Measurements from ENCODE around the gene BLVRB. TPM values are rescaled to one million over a fixed set of nuclear protein-coding genes. Genes with fewer than 3 reads are reported as not detected.

The BLVRB gene
- total RNA-seq, 1 experiment from 2014 or later: 35.1 TPM

DNA sequence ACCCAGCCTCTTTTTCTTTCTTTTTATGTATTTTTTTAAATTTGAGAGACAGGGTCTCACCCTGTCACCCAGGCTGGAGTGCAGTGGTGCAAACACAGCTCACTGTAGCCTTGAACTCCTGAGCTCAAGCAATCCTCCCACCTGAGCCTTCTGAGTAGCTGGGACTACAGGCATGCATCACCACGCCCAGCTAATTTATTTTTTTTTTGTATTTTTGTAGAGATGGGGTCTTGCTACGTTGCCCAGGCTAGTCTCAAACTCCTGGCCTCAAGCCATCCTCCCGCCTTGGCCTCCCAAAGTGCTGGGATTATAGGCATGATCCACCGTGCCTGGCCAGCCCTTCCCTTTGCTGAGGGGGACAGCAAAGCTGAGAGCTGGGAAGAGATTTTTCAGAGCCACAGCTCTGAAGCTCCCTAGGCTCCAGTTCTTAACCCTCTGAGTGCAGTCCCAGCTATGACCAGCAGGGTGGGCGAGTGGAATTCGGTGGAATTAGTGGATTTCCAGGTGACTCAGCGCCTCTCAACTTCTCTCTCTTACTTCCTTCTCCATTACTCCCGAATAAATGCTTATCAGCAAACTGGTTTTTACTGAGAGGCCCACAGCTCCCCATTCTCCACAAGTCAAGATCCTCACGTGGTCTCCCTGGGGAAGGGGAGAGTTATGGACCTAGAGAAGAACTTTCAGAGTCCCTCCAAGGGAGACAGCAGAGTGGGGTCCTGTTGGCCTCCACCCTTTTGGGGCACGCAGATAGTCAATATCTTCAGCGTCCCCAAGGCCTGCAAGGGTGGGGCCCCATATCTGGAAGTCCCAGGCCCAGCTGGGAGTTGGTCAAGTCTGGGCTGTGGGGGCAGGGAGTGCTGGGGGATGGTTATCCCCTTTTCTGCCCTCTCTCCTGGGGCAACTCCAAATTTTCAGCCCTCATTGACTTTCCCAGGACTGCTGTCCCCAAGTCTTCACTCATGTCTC, 1.2 kb downstream of the BLVRB start:
- ChIA-PET CTCF (interaction anchor here (0.5 to 4.7 kb wide), 55 partner anchors 9 to 324 kb away, joined by 3 to 57 read pairs (median 5); partner anchors contain the start of genes C19orf47, LTBP4, PLD3 and SERTAD1), POLR2A (interaction anchor here (1.9 kb wide), 1 partner anchor 21 kb away, joined by 12 read pairs; the partner anchor contains the start of gene SERTAD3)
- Mint-ChIP-seq H3K36me3 (0 out of 2 replicates have a peak, but pooled peaks cover 2% of the 10 kb centered on the region), H3K27me3 (ENCODE audit: low read depth) (peaks cover 35% of the 10 kb centered on the region), H3K27ac (peak overlapping the region; percentile 78; the same call in 1 of the 2 replicates), H3K4me1 (peaks cover 16% of the 10 kb centered on the region), H3K9me3 (no peaks in the 10 kb centered on the region), H3K4me3 (peak overlapping the region; percentile 79)
- DNase-seq (ENCODE audit: low spot score) (peak; percentile 92), ATAC-seq (peak; percentile 7; the same call in 1 of the 2 replicates)
- TF ChIP-seq NFE2L1 (CRISPR knock-in tag; IDR thresholded peaks at IDR 0.05): peak; percentile 68; the same call in 1 of the 2 replicates
- TF ChIP-seq, protein P1, sequence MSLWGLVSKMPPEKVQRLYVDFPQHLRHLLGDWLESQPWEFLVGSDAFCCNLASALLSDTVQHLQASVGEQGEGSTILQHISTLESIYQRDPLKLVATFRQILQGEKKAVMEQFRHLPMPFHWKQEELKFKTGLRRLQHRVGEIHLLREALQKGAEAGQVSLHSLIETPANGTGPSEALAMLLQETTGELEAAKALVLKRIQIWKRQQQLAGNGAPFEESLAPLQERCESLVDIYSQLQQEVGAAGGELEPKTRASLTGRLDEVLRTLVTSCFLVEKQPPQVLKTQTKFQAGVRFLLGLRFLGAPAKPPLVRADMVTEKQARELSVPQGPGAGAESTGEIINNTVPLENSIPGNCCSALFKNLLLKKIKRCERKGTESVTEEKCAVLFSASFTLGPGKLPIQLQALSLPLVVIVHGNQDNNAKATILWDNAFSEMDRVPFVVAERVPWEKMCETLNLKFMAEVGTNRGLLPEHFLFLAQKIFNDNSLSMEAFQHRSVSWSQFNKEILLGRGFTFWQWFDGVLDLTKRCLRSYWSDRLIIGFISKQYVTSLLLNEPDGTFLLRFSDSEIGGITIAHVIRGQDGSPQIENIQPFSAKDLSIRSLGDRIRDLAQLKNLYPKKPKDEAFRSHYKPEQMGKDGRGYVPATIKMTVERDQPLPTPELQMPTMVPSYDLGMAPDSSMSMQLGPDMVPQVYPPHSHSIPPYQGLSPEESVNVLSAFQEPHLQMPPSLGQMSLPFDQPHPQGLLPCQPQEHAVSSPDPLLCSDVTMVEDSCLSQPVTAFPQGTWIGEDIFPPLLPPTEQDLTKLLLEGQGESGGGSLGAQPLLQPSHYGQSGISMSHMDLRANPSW (CRISPR knock-in tag; conservative IDR thresholded peaks at IDR 0.05; ENCODE audit: low read depth): no peak
- peak; percentile 99 for TF ChIP-seq ZNF121 (CRISPR knock-in tag; IDR thresholded peaks at IDR 0.05)
- peak; percentile 57; the same call in 1 of the 2 replicates for TF ChIP-seq GTF2I (CRISPR knock-in tag; conservative IDR thresholded peaks at IDR 0.05)
- TF ChIP-seq, protein P2, sequence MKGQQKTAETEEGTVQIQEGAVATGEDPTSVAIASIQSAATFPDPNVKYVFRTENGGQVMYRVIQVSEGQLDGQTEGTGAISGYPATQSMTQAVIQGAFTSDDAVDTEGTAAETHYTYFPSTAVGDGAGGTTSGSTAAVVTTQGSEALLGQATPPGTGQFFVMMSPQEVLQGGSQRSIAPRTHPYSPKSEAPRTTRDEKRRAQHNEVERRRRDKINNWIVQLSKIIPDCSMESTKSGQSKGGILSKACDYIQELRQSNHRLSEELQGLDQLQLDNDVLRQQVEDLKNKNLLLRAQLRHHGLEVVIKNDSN (CRISPR knock-in tag; IDR thresholded peaks at IDR 0.05): no peak
- TF ChIP-seq, protein P3, sequence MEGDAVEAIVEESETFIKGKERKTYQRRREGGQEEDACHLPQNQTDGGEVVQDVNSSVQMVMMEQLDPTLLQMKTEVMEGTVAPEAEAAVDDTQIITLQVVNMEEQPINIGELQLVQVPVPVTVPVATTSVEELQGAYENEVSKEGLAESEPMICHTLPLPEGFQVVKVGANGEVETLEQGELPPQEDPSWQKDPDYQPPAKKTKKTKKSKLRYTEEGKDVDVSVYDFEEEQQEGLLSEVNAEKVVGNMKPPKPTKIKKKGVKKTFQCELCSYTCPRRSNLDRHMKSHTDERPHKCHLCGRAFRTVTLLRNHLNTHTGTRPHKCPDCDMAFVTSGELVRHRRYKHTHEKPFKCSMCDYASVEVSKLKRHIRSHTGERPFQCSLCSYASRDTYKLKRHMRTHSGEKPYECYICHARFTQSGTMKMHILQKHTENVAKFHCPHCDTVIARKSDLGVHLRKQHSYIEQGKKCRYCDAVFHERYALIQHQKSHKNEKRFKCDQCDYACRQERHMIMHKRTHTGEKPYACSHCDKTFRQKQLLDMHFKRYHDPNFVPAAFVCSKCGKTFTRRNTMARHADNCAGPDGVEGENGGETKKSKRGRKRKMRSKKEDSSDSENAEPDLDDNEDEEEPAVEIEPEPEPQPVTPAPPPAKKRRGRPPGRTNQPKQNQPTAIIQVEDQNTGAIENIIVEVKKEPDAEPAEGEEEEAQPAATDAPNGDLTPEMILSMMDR (IDR thresholded peaks at IDR 0.05): peak; percentile 85
- TF ChIP-seq, protein P4, sequence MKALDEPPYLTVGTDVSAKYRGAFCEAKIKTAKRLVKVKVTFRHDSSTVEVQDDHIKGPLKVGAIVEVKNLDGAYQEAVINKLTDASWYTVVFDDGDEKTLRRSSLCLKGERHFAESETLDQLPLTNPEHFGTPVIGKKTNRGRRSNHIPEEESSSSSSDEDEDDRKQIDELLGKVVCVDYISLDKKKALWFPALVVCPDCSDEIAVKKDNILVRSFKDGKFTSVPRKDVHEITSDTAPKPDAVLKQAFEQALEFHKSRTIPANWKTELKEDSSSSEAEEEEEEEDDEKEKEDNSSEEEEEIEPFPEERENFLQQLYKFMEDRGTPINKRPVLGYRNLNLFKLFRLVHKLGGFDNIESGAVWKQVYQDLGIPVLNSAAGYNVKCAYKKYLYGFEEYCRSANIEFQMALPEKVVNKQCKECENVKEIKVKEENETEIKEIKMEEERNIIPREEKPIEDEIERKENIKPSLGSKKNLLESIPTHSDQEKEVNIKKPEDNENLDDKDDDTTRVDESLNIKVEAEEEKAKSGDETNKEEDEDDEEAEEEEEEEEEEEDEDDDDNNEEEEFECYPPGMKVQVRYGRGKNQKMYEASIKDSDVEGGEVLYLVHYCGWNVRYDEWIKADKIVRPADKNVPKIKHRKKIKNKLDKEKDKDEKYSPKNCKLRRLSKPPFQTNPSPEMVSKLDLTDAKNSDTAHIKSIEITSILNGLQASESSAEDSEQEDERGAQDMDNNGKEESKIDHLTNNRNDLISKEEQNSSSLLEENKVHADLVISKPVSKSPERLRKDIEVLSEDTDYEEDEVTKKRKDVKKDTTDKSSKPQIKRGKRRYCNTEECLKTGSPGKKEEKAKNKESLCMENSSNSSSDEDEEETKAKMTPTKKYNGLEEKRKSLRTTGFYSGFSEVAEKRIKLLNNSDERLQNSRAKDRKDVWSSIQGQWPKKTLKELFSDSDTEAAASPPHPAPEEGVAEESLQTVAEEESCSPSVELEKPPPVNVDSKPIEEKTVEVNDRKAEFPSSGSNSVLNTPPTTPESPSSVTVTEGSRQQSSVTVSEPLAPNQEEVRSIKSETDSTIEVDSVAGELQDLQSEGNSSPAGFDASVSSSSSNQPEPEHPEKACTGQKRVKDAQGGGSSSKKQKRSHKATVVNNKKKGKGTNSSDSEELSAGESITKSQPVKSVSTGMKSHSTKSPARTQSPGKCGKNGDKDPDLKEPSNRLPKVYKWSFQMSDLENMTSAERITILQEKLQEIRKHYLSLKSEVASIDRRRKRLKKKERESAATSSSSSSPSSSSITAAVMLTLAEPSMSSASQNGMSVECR (CRISPR knock-in tag; IDR thresholded peaks at IDR 0.05; ENCODE audit: borderline replicate concordance): no peak
- TF ChIP-seq, protein P5, sequence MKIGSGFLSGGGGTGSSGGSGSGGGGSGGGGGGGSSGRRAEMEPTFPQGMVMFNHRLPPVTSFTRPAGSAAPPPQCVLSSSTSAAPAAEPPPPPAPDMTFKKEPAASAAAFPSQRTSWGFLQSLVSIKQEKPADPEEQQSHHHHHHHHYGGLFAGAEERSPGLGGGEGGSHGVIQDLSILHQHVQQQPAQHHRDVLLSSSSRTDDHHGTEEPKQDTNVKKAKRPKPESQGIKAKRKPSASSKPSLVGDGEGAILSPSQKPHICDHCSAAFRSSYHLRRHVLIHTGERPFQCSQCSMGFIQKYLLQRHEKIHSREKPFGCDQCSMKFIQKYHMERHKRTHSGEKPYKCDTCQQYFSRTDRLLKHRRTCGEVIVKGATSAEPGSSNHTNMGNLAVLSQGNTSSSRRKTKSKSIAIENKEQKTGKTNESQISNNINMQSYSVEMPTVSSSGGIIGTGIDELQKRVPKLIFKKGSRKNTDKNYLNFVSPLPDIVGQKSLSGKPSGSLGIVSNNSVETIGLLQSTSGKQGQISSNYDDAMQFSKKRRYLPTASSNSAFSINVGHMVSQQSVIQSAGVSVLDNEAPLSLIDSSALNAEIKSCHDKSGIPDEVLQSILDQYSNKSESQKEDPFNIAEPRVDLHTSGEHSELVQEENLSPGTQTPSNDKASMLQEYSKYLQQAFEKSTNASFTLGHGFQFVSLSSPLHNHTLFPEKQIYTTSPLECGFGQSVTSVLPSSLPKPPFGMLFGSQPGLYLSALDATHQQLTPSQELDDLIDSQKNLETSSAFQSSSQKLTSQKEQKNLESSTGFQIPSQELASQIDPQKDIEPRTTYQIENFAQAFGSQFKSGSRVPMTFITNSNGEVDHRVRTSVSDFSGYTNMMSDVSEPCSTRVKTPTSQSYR (CRISPR knock-in tag; IDR thresholded peaks at IDR 0.05): no peak
- no peak for TF ChIP-seq SP1 (CRISPR knock-in tag; conservative IDR thresholded peaks at IDR 0.05)
- TF ChIP-seq ZNF396 (CRISPR knock-in tag; IDR thresholded peaks at IDR 0.05; ENCODE audit: borderline replicate concordance): no peak
- TF ChIP-seq, protein P6, sequence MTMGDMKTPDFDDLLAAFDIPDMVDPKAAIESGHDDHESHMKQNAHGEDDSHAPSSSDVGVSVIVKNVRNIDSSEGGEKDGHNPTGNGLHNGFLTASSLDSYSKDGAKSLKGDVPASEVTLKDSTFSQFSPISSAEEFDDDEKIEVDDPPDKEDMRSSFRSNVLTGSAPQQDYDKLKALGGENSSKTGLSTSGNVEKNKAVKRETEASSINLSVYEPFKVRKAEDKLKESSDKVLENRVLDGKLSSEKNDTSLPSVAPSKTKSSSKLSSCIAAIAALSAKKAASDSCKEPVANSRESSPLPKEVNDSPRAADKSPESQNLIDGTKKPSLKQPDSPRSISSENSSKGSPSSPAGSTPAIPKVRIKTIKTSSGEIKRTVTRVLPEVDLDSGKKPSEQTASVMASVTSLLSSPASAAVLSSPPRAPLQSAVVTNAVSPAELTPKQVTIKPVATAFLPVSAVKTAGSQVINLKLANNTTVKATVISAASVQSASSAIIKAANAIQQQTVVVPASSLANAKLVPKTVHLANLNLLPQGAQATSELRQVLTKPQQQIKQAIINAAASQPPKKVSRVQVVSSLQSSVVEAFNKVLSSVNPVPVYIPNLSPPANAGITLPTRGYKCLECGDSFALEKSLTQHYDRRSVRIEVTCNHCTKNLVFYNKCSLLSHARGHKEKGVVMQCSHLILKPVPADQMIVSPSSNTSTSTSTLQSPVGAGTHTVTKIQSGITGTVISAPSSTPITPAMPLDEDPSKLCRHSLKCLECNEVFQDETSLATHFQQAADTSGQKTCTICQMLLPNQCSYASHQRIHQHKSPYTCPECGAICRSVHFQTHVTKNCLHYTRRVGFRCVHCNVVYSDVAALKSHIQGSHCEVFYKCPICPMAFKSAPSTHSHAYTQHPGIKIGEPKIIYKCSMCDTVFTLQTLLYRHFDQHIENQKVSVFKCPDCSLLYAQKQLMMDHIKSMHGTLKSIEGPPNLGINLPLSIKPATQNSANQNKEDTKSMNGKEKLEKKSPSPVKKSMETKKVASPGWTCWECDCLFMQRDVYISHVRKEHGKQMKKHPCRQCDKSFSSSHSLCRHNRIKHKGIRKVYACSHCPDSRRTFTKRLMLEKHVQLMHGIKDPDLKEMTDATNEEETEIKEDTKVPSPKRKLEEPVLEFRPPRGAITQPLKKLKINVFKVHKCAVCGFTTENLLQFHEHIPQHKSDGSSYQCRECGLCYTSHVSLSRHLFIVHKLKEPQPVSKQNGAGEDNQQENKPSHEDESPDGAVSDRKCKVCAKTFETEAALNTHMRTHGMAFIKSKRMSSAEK (CRISPR knock-in tag; IDR thresholded peaks at IDR 0.05; ENCODE audit: borderline replicate concordance): no peak
- TF ChIP-seq, protein P7, sequence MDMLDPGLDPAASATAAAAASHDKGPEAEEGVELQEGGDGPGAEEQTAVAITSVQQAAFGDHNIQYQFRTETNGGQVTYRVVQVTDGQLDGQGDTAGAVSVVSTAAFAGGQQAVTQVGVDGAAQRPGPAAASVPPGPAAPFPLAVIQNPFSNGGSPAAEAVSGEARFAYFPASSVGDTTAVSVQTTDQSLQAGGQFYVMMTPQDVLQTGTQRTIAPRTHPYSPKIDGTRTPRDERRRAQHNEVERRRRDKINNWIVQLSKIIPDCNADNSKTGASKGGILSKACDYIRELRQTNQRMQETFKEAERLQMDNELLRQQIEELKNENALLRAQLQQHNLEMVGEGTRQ (CRISPR knock-in tag; IDR thresholded peaks at IDR 0.05): no peak
- TF ChIP-seq, protein P8, sequence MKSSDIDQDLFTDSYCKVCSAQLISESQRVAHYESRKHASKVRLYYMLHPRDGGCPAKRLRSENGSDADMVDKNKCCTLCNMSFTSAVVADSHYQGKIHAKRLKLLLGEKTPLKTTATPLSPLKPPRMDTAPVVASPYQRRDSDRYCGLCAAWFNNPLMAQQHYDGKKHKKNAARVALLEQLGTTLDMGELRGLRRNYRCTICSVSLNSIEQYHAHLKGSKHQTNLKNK (CRISPR knock-in tag; IDR thresholded peaks at IDR 0.05): no peak
- TF ChIP-seq TEAD4 (CRISPR knock-in tag; IDR thresholded peaks at IDR 0.05): no peak
- no peak for TF ChIP-seq MYBL2 (CRISPR knock-in tag; IDR thresholded peaks at IDR 0.05)
- TF ChIP-seq FOXP1 (CRISPR knock-in tag; IDR thresholded peaks at IDR 0.05; ENCODE audit: borderline replicate concordance): no peak
